HG03280 (cell line): ENCODE data around the gene MRPS27.

Experiments used
- ATAC-seq: cut with Tn5 transposase; IDR thresholded peaks from one replicate; pipeline ENCODE4 v1.9.1; 2021; ENCODE audit warnings: mild to moderate bottlenecking, moderate library complexity; ENCODE audit not compliant: unreplicated experiment

MRPS27 gene

GRCh38 chr5:72319976-72320752 is at the start of gene MRPS27, which contains the start of gene PTCD2:
TSS of gene MRPS27 (minus strand) at chr5:72320240. CDS start at chr5:72320221, 19 bp downstream.
TSS of gene PTCD2 (plus strand) at chr5:72320373. CDS start at chr5:72320383, 10 bp downstream.
- ATAC-seq, result peak; percentile 99

- ATAC-seq, result no peak
Observed at GRCh38 chr5:72369711-72370110, 49.7 kb upstream of the MRPS27 start.

DNA sequence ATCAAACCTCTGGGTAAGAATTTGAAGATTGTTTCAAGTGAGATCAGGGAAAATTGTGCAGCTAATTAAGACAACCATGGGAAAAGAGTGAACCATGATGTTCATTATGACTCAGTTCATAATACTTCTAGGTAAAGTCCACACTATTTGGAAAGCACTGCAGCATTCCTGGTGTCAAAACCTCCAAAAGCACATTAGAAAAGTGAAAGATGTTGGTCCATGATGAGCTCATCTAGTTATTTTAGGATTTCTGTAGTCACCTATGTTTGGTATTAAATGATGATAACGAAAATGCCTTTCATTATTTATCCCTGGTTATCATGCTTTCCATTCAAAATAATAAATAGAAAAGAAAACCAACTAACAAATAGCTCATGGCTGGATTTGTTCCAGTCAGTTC is 49.3 kb upstream of the MRPS27 start:
- ATAC-seq, result no peak

- ATAC-seq, result no peak
Observed at GRCh38 chr5:72368271-72368670, 48.2 kb upstream of the MRPS27 start.

GRCh38 chr5:72366324-72366976 is 46.4 kb upstream of the MRPS27 start:
- ATAC-seq, result peak; percentile 62

DNA sequence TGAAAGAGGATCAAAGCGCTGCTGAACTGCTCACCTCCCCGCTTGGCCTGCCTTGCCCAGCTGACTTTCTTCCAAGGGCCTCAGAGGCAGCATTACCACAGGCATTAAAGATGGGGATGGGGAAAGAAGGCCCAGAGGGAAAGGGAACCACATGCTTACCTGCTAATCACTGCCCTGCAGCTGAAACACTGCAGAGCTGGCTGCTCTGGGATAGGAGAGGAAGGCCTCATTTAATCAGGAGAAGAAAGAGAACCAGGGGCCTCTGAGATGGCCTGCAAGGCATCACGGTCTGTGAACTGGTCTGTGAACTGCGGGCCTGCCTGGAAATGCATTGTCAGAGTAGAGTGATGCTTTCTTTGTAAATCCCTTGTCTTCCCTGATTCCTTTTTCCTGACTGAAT is 44.9 kb upstream of the MRPS27 start:
- no peak for ATAC-seq

DNA sequence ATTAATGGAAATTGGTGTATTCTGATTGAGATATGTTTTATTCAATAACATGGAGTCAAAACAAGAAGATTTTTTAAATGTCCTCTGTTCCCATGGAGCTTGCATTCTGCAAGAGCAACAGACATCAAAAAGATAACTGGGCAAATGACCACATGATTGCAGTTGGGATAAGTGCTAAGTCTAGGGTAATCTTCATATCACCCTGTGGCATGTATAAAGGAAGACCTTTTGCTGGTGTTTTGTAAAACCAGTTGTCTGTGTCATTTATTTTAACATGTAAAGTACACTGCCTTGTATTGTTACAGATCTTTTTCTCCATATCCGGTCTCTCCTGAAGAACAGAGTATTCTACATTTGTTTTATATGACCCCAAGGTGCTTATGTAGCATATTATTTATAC is 44.1 kb upstream of the MRPS27 start:
- ATAC-seq, result no peak

DNA sequence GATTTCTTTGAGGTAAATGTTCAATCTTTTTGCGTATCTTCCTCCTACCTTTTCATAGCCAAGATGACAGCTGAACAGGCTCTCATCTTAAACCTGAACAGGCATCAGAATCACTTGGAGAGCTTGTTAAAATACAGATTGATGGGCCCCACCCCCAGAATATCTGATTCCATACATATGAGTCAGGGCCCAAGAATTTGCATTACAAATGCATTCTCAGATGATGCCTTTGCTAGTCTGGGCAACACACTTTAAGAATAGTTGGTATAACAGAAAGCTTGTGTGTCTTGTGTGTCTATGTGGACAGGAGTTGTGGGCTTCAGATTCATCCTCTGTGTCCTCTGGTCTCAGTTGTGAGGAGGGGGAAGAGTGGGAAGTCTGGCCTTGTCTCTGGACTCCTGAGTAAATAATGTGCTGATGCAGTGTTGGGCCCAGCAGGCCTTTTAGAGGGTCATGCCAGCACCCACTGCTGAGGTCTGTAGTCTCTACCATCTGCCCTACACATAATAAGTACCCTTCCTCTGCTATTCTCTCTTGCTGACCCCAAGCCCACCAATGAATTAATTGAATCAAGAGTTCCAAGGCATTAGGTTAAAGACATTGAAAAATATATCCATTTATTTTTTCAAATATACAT is 43.2 kb upstream of the MRPS27 start:
- no peak for ATAC-seq

DNA sequence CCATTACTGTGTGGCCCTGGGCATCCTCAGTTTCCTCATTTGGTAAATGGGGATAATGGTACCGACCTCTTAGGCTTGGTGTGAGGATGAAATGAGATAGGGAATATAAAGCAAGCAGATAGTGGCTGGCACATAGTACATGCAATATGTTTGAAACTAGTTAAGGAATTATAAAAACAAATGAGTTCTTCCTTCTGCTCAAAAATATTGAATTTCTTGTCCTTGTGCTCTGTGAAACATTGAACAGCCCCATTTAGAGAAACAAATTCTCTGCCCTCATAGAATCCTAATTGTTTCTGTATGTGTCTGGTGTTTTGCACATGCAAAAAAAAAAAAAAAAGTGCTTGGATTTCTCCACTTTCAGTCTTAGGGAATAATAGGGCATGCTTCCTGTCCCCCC is 39.8 kb upstream of the MRPS27 start:
- no peak for ATAC-seq

DNA sequence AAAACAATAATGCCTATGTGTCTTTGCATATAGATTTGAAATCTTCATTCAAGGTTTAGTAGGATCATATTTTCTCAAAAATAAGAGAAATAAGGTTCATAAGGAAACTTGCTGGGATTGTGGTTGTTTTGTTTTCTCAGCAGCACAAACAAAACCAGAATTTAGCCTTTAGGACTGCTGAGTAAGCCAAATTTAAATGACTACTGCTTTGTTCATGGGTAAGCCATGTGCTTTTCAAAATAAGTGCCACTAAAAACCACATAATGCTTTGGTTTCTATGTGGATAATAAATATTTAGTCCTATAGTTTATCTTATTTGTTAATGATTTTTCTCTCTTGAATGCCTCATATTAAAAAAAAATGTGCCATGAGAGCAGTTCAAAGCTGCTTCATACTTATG is 38.9 kb upstream of the MRPS27 start:
- ATAC-seq, result no peak

- no peak for ATAC-seq
Observed at GRCh38 chr5:72356361-72356760, 36.3 kb upstream of the MRPS27 start.

DNA sequence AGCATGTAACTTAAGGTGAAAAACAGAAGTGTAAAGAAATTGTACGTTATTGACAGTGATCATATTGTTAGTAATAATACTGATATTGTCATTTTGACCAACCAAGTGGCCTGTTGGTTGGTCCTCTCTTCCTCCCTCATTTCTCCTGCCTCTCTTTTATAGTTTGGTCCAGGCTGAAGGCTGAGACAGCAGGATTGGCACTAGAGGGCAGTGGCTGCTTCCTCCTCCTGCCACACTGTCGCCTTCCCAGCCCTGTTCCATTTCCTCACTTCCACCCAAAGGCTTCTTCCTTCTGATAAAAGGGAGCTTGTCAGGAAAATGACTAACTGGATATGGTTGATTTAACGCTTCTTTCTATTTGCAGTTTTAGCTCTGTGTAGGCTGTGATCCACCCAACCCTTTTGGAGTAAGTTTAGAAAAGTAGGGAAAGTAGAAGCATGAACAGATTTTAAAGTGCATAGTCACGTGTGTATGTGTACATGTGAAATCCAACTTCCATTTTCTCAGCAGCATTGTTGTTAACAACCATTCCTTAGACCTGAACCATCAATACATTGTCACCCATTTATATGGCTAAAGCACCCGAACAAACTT is 35.8 kb upstream of the MRPS27 start:
- ATAC-seq, result no peak

GRCh38 chr5:72353046-72353445 is 33.0 kb upstream of the MRPS27 start:
- ATAC-seq, result no peak

DNA sequence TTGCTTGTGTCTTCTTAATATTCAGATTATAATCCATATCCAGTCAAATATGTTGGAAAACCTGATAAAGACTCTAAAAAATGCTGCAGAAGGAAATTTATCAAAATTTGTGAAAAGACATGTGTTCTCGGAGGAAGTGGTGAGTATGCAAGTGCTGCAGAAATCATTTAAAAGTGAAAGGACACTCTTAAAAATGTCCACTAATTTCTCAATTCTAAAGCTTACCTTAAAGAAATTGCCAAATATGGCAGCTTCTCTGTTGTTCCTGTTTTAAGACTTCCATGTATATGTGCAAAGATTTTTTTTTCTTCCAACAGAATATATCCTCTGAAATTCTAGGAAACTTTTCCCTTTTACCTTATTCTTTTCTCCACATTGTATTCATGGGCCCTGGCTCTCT is 32.6 kb upstream of the MRPS27 start:
- ATAC-seq, result no peak

GRCh38 chr5:72351376-72351775 is 31.3 kb upstream of the MRPS27 start:
- ATAC-seq, result no peak

GRCh38 chr5:72347801-72348308 is 27.8 kb upstream of the MRPS27 start:
- ATAC-seq, result no peak

DNA sequence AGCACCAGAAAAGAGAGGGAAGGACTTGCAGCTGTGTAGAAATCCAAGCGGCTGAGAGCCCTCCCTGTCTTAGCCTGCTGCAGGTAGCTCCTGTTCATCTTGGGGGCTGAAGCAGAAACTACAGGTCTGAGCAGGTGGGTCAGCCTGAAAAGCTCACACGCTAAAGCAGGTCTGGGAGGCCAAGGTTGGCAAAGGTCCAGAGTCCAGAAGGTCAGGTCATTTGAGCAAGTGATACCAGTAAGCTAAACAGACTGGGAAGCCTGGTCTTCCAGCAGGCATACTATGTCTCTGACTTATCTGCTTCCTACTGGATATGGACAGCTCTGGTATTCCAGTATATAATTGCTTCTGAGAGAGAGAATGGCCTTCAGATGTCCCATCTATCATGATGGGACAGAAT is 26.4 kb upstream of the MRPS27 start:
- no peak for ATAC-seq

- ATAC-seq, result no peak
Observed at GRCh38 chr5:72338689-72339209, 18.7 kb upstream of the MRPS27 start.

GRCh38 chr5:72337159-72337558 is 17.1 kb upstream of the MRPS27 start:
- ATAC-seq, result no peak

- no peak for ATAC-seq
Observed at GRCh38 chr5:72330712-72331111, 10.7 kb upstream of the MRPS27 start.

- no peak for ATAC-seq
Observed at GRCh38 chr5:72328172-72328571, 8.1 kb upstream of the MRPS27 start.
